ENCODE data around the gene CDK8.

GRCh38 chr13:26295812-26296211 lies 41.9 kb downstream of the CDK8 start:
- TF ChIP-seq CTCF (IDR thresholded peaks at IDR 0.05) (no peak), POLR2A (IDR thresholded peaks at IDR 0.05) (no peak), POLR2AphosphoS5 (IDR thresholded peaks at IDR 0.05) (no peak)
